Measurements from ENCODE around the gene CXADR. TPM values are rescaled to one million over a fixed set of nuclear protein-coding genes. Genes with fewer than 3 reads are reported as not detected.

CXADR gene
- total RNA-seq, 1 experiment from 2014 or later: 152 TPM

- H3K4ac ChIP-seq (ENCODE audit: low read depth, low read length): no peak overlapping the region; the same call in 1 of the 2 replicates
- no CpG with 5 or more reads among the region's 2 CpGs for WGBS (ENCODE audit: extremely low coverage, insufficient read length, low lambda C conversion rate)
- peaks cover 71% of the 10 kb centered on the region for H3K79me2 ChIP-seq (ENCODE audit: insufficient read depth, low read length)
- H3K56ac ChIP-seq (ENCODE audit: insufficient read length, low read depth, low read length): no peak overlapping the region
- H4K20me1 ChIP-seq (ENCODE audit: control insufficient read depth, insufficient read depth, insufficient read length): no peaks in the 10 kb centered on the region
- no peak overlapping the region for H3K18ac ChIP-seq (ENCODE audit: insufficient read length, low read depth, low read length)
- no peak overlapping the region for H3K23ac ChIP-seq (ENCODE audit: insufficient read length, low read depth, low read length)
- H4K8ac ChIP-seq (replicated peaks; ENCODE audit: insufficient read length, low read depth, low read length): no peak overlapping the region
- peak overlapping the region in 1 of 2 experiments; percentile 52; a peak in 2 of 5 replicates for H3K4me3 Mint-ChIP-seq
- no peaks in the 10 kb centered on the region for H3K9me3 Mint-ChIP-seq
- no peak overlapping the region for H3K9ac ChIP-seq (ENCODE audit: extremely low read depth, insufficient read length, low read length)
- H2BK120ac ChIP-seq (ENCODE audit: low read depth, low read length, poor library complexity, severe bottlenecking): no peak overlapping the region
- H3K14ac ChIP-seq (ENCODE audit: insufficient read depth, low read length): no peak overlapping the region
- no peaks in the 10 kb centered on the region for H3K23me2 ChIP-seq (ENCODE audit: insufficient read length, low read depth, low read length, poor library complexity, severe bottlenecking)
- peaks cover 3 to 36% (median 19%) of the 10 kb centered on the region in 3 experiments; a peak in 6 of 7 replicates for H3K36me3 Mint-ChIP-seq (ENCODE audit: insufficient read depth in 1 of 3, low read depth in 3 of 3)
- no peak overlapping the region for H2BK12ac ChIP-seq (ENCODE audit: insufficient read length, low read depth, low read length)
- H2BK20ac ChIP-seq (ENCODE audit: low read depth, low read length, poor library complexity, severe bottlenecking): no peak overlapping the region
- H2BK5ac ChIP-seq (ENCODE audit: insufficient read length, low read length): peak overlapping the region; percentile 20
- H4K91ac ChIP-seq (ENCODE audit: insufficient read length, low read depth, low read length): no peak overlapping the region
- no peaks in the 10 kb centered on the region for H3K27me3 ChIP-seq (ENCODE audit: insufficient read depth, low read length)
- peaks cover 11% of the 10 kb centered on the region; the same call in 1 of the 2 replicates for H3K4me1 ChIP-seq (ENCODE audit: insufficient read depth, low read length)
- H3K27ac ChIP-seq (ENCODE audit: insufficient read length, low read depth, low read length): peak overlapping the region; percentile 70
- DNase-seq: no peak
- peaks cover 3% of the 10 kb centered on the region for H3K79me1 ChIP-seq (ENCODE audit: insufficient read depth, low read depth, low read length, poor library complexity, severe bottlenecking)
- H3K27me3 Mint-ChIP-seq (ENCODE audit: low read depth): no peaks in the 10 kb centered on the region
- TF ChIP-seq, protein P1, sequence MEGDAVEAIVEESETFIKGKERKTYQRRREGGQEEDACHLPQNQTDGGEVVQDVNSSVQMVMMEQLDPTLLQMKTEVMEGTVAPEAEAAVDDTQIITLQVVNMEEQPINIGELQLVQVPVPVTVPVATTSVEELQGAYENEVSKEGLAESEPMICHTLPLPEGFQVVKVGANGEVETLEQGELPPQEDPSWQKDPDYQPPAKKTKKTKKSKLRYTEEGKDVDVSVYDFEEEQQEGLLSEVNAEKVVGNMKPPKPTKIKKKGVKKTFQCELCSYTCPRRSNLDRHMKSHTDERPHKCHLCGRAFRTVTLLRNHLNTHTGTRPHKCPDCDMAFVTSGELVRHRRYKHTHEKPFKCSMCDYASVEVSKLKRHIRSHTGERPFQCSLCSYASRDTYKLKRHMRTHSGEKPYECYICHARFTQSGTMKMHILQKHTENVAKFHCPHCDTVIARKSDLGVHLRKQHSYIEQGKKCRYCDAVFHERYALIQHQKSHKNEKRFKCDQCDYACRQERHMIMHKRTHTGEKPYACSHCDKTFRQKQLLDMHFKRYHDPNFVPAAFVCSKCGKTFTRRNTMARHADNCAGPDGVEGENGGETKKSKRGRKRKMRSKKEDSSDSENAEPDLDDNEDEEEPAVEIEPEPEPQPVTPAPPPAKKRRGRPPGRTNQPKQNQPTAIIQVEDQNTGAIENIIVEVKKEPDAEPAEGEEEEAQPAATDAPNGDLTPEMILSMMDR (conservative IDR thresholded peaks at IDR 0.05): no peak
- peak overlapping the region; percentile 72 to 80 (median 74) for H3K27ac Mint-ChIP-seq
- H2AK5ac ChIP-seq (ENCODE audit: insufficient read length, low read length): no peak overlapping the region
- no peak overlapping the region for H2BK15ac ChIP-seq (ENCODE audit: low read depth, low read length)
- H3T11ph ChIP-seq (ENCODE audit: low read length): no peak overlapping the region
- peak overlapping the region; percentile 40 for H3K4me2 ChIP-seq (ENCODE audit: insufficient read depth, insufficient read length, low read length)
- no peak overlapping the region for H4K5ac ChIP-seq (ENCODE audit: insufficient read length, low read depth, low read length)
- no peak overlapping the region for H2AFZ ChIP-seq (ENCODE audit: low read length)
- H3K4me1 Mint-ChIP-seq: peaks cover 52 to 54% of the 10 kb centered on the region in 2 experiments
- no peaks in the 10 kb centered on the region for H3K9me3 ChIP-seq (ENCODE audit: control insufficient read depth, low read depth, low read length)
These were observed 14.4 kb downstream of the CXADR start for GRCh38 chr21:17527240-17527639.

All from H9 (cell line).